Lower leg skin (tissue), 4 donors: ENCODE data around the gene TFEB. TPM values are rescaled to one million over a fixed set of nuclear protein-coding genes. Genes with fewer than 3 reads are reported as not detected.

ENCODE experiments used
- DNase-seq, 2 donors: peaks; one replicate each; pipeline ENCODE4 v3.0.0-alpha.2; 2019; ENCODE audit warnings: low spot score in 2 of 2
- H3K4me3 ChIP-seq: fragments of 200-600 bp; sonication (generic); 2 replicates; pipeline ENCODE4 v1.5.1; 2017; ENCODE audit warnings: mild to moderate bottlenecking, low read depth; ENCODE audit not compliant: poor library complexity, severe bottlenecking
- POLR2A ChIP-seq, 2 donors: fragments of 450-650 bp; IDR thresholded peaks; one replicate each; pipeline ENCODE4 v1.6.1; 2016 to 2017; ENCODE audit warnings: antibody characterized with exemption in 2 of 2, mild to moderate bottlenecking in 1 of 2, moderate library complexity in 1 of 2
- WGBS, 2 donors: methylation state at CpG; one replicate each; pipeline ENCODE4 v1.1.5; 2018; 5-methylcytosine and 5-hydroxymethylcytosine counted together
- intact Hi-C: fragments of 100-400 bp; cut with DNase I; formaldehyde crosslinking; loops from one replicate; pipeline ENCODE4 v1.15.0; 2023; ENCODE audit warnings: low total_unique reads
- total RNA-seq, 4 donors: library from RNA; depleted of rRNA; stranded (reverse); fragments of >200 nt; gene quantifications; one replicate each; pipeline ENCODE4 v1.1.0, GENCODE V29; 2016
- TF ChIP-seq, protein P1 (sequence below), 3 donors: fragments of 450-650 bp; IDR thresholded peaks; one replicate each; pipeline ENCODE4 v1.5.1; 2016; ENCODE audit warnings: antibody characterized with exemption in 3 of 3, mild to moderate bottlenecking in 3 of 3, moderate library complexity in 2 of 3

TFEB gene
- total RNA-seq, 4 donors from 2014 or later, result 20.2 to 38.3 (median 26.0) TPM

DNA sequence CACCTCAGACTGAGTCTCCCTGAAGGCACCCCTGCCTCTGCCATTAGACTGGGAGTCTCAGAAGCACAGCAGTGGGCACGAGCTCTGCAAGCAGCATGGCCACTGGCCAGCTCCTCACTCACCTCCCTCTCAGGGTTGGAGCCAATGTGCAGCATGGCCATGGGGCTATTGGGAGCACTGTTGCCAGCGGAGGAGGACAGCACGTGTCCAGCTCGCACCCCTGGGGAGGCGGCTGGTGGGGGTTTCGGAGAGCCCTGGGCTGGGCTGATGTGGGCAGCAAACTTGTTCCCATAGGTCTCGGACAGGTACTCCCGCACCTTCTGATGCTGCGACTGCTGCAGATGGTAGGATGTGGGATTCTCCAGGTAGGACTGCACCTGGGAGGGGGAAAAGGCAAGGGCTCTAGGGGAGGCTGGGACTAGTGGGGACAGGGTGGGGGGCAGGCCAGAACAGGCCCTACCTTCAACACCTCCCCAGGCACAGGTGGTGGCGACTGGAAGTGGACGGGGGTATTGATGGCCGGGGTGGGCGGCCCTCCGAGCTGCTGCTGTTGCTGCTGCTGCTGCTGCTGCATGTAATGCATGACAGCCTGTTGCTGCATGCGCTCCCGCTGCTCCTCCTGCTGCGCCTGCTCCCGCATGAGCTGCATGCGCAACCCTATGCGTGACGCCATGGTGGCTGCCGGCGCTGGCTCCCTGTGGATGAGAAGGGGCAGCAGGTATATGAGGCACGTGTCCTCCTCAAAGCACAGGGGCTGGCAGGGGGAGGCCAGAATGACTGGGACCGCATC, 44.7 kb downstream of the TFEB start:
- no peak for DNase-seq
- H3K4me3 ChIP-seq, result no peak overlapping the region
- WGBS, 2 donors, result 94 to 97% methylated on average over 25 of the region's 25 CpGs
- intact Hi-C loops, result no loop called here
- TF ChIP-seq POLR2A (IDR thresholded peaks at IDR 0.05), result no peak
- TF ChIP-seq, protein P1, sequence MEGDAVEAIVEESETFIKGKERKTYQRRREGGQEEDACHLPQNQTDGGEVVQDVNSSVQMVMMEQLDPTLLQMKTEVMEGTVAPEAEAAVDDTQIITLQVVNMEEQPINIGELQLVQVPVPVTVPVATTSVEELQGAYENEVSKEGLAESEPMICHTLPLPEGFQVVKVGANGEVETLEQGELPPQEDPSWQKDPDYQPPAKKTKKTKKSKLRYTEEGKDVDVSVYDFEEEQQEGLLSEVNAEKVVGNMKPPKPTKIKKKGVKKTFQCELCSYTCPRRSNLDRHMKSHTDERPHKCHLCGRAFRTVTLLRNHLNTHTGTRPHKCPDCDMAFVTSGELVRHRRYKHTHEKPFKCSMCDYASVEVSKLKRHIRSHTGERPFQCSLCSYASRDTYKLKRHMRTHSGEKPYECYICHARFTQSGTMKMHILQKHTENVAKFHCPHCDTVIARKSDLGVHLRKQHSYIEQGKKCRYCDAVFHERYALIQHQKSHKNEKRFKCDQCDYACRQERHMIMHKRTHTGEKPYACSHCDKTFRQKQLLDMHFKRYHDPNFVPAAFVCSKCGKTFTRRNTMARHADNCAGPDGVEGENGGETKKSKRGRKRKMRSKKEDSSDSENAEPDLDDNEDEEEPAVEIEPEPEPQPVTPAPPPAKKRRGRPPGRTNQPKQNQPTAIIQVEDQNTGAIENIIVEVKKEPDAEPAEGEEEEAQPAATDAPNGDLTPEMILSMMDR (IDR thresholded peaks at IDR 0.05), result no peak

DNA sequence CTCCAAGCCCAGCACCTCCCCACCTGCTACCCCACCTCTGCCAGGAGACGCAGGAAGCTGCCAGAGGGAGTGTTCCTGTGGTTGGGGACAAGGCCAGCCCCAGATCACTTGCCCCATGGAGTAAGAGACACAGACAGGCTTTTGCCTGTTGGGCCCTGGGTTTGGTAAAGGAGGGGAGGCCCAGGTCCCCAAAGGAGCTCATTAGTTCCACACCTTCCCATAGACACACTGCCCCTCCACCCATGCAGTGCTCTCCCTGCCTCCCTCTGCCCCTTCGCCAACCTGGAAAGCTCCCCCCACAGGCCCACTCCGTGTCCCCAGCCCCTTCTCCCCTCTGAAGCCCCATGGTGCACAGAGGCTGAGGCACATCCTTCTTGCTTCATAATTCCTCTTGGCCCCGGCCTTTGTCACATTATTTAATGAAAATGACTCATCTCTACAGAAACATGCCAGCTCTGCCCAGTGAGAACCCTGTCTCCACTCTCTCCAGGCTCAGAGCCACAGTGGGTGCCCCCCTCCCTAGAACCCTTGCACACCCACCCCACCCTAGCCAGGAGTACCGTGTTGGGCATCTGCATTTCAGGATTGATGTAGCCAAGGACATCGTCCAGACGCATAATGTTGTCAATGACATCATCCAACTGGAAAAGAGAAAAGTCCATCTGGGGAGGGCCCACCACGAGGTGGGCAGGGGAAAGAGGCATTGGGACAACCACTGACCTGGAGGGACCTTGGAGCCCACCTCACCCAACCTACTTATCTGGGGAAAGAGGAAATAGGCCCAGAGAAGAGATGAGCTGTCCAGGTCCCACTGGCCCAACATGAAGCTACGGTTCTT, 46.0 kb downstream of the TFEB start:
- no peak overlapping the region for H3K4me3 ChIP-seq
- WGBS, 2 donors, result 50 to 61% methylated on average over 9 of the region's 9 CpGs
- intact Hi-C loops, result no loop called here
- no peak for DNase-seq
- TF ChIP-seq, protein P1 (IDR thresholded peaks at IDR 0.05), result no peak
- TF ChIP-seq POLR2A (IDR thresholded peaks at IDR 0.05), result no peak

DNA sequence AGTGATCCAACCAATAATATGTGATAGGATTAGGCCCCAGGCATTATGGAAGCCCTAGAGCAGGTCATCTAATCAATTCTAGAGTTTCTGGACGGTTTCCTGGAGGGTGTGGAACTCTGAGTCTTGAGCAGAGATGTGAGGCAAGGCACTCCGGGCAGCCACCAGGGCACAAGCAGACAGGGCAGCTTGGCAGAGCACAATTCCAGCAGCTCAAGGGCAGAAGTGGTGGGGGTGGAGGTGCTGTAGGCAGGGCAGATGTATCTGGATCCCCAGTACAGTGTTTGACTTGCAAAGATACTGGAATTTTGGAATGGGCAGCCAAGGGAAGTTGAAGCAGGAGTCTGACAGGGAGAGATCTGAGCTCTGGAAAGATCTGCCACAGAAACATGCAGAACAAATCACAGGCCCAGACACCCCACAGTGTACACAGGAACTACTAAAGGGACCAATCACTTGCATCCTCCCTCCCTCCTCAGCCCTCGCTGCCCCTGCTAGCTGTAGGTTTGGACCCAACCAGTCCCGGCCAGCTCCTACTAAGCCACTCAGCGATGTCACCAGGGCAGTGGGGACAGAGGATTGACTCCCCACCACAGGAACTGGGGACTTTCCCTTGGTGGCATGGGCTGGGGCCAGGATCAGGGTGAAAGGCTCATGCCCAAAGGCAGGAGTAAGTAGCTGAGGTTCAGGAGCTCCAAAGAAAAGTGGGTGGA, 47.0 kb downstream of the TFEB start:
- DNase-seq, result no peak
- intact Hi-C loops, result no loop called here
- TF ChIP-seq POLR2A (IDR thresholded peaks at IDR 0.05), result no peak
- TF ChIP-seq, protein P1 (IDR thresholded peaks at IDR 0.05), result no peak
- WGBS, 2 donors, result 68 to 73% methylated on average over 5 of the region's 5 CpGs
- H3K4me3 ChIP-seq, result no peak overlapping the region

DNA sequence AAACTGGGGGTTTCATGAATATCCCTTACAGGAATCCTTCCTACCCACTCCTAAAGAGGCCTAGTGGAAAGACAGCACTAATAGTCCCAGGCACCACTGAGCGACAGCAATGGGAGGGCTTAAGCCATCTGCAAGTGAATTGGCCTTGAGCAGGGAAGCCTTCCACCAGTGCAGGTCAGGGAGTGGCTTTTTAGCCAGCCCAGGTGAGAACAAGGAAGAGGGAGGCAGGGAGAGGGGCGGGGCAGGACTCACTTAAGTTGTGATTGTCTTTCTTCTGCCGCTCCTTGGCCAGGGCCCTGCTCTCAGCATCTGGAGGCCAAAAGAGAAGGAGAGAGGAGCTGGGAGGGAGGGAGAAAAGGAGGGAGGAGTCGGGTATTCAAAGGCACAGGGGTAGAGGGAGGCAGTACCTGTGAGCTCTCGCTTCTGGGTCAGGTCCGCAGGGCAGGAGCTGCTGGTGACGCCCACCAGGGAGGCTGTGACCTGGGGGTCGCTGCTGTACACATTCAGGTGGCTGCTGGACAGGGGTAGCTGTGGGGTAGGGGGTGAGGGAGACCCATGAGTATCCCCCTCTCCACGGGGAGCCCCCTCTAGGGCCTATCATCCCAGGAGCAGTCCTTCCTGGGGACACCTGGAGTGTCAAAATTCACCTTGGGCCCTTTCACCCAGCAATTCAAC, 47.8 kb downstream of the TFEB start:
- intact Hi-C loops, result loop anchor here (2.0 kb wide), 1 partner anchor 85 kb away; no protein-coding TSS in a partner anchor
- 65 to 68% methylated on average over 8 to 9 of the region's 9 CpGs for WGBS, 2 donors
- TF ChIP-seq POLR2A (IDR thresholded peaks at IDR 0.05), result no peak
- TF ChIP-seq, protein P1 (IDR thresholded peaks at IDR 0.05), result no peak
- H3K4me3 ChIP-seq, result no peak overlapping the region
- no peak for DNase-seq

DNA sequence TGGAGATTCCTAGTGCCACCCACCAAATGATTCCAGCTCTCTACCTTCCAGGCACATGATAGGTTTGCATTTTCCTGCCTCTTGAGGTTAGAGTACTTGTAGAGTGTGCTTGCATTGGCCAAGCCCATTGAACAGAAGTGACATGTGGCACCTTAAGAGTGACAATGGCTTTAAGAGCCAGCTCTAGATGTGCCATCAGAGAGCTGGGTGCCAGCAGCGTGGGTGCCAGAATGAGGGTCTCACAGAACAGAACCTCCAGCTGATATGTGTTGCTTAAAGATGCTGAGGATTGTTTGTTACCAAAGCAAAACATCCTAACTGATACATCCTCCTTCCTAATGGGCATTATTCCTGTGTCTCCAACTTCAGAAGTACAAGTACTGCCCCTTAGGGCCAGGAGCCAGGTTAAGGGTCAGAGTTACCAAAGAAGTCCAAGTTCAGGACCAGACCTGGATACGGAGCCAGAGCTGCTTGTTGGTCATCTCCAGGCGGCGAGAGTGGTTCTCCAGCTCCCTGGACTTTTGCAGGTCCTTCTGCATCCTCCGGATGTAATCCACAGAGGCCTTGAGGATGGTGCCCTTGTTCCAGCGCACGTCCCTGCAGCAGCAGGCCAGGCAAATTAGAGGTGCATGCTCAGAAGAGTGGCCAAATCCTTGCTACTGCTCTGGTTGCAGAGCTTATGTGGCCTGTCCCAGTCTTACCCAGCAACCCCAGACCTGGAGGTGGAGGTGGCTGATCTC, 49.6 kb downstream of the TFEB start:
- 88 to 94% methylated on average over 4 to 7 of the region's 7 CpGs for whole genome bisulfite sequencing, 2 donors

More for the DNA sequence above, 49.6 kb downstream of the TFEB start:
- no peak overlapping the region for H3K4me3 ChIP-seq
- intact Hi-C loops, result loop anchor here (2.0 kb wide), 1 partner anchor 83 kb away; no protein-coding TSS in a partner anchor
- TF ChIP-seq, protein P1 (IDR thresholded peaks at IDR 0.05), result no peak
- no peak for TF ChIP-seq POLR2A (IDR thresholded peaks at IDR 0.05)
- no peak for DNase-seq
